Lower leg skin (tissue), 4 donors: Measurements from ENCODE around the gene NLN. TPM values are rescaled to one million over a fixed set of nuclear protein-coding genes. Genes with fewer than 3 reads are reported as not detected.

Source experiments
- DNase-seq, 2 donors: peaks; one replicate each; pipeline ENCODE4 v3.0.0-alpha.2; 2019; ENCODE audit warnings: low spot score in 2 of 2
- H3K4me3 ChIP-seq: fragments of 200-600 bp; sonication (generic); 2 replicates; pipeline ENCODE4 v1.5.1; 2017; ENCODE audit warnings: mild to moderate bottlenecking, low read depth; ENCODE audit not compliant: poor library complexity, severe bottlenecking
- CTCF ChIP-seq, 3 donors: fragments of 450-650 bp; IDR thresholded peaks; one replicate each; pipeline ENCODE4 v1.5.1; 2016; ENCODE audit warnings: antibody characterized with exemption in 3 of 3, mild to moderate bottlenecking in 3 of 3, moderate library complexity in 2 of 3
- POLR2A ChIP-seq, 2 donors: fragments of 450-650 bp; IDR thresholded peaks; one replicate each; pipeline ENCODE4 v1.6.1; 2016 to 2017; ENCODE audit warnings: antibody characterized with exemption in 2 of 2, mild to moderate bottlenecking in 1 of 2, moderate library complexity in 1 of 2
- WGBS, 2 donors: methylation state at CpG; one replicate each; pipeline ENCODE4 v1.1.5; 2018; 5-methylcytosine and 5-hydroxymethylcytosine counted together
- intact Hi-C: fragments of 100-400 bp; cut with DNase I; formaldehyde crosslinking; loops from one replicate; pipeline ENCODE4 v1.15.0; 2023; ENCODE audit warnings: low total_unique reads
- total RNA-seq, 4 donors: library from RNA; depleted of rRNA; stranded (reverse); fragments of >200 nt; gene quantifications; one replicate each; pipeline ENCODE4 v1.1.0, GENCODE V29; 2016

The NLN gene
- total RNA-seq, 4 donors from 2014 or later = 14.0 to 18.8 (median 16.4) TPM

- DNase-seq = no peak
- H3K4me3 ChIP-seq = no peak overlapping the region
- no peak for TF ChIP-seq POLR2A (IDR thresholded peaks at IDR 0.05)
- no peak for TF ChIP-seq CTCF (IDR thresholded peaks at IDR 0.05)
- 80 to 85% methylated on average over 1 of the region's 1 CpG for WGBS, 2 donors
- intact Hi-C loops = no loop called here
These were observed 86.8 kb downstream of the NLN start for GRCh38 chr5:65808818-65809217.

- no peak overlapping the region for H3K4me3 ChIP-seq
- peak; percentile 75 to 89 for DNase-seq
- 30 to 36% methylated on average over 8 of the region's 8 CpGs for WGBS, 2 donors
- intact Hi-C loops = no loop called here
- no peak for TF ChIP-seq POLR2A (IDR thresholded peaks at IDR 0.05)
- no peak for TF ChIP-seq CTCF (IDR thresholded peaks at IDR 0.05)
These were observed 88.0 kb downstream of the NLN start for GRCh38 chr5:65809817-65810531.

- no peak for DNase-seq
- intact Hi-C loops = no loop called here
- TF ChIP-seq CTCF (IDR thresholded peaks at IDR 0.05) (no peak), POLR2A (IDR thresholded peaks at IDR 0.05) (no peak)
- H3K4me3 ChIP-seq = no peak overlapping the region
- 69% methylated on average over 3 of the region's 3 CpGs for WGBS, 2 donors
These were observed 89.0 kb downstream of the NLN start for GRCh38 chr5:65811004-65811403.

- intact Hi-C loops = no loop called here
- no peak for DNase-seq
- WGBS, 2 donors = 43 to 53% methylated on average over 3 of the region's 3 CpGs
- no peak for TF ChIP-seq POLR2A (IDR thresholded peaks at IDR 0.05)
- no peak for TF ChIP-seq CTCF (IDR thresholded peaks at IDR 0.05)
- H3K4me3 ChIP-seq = no peak overlapping the region
These were observed 89.9 kb downstream of the NLN start for GRCh38 chr5:65811885-65812284.

GRCh38 chr5:65812648-65813047 lies 90.6 kb downstream of the NLN start:
- 47 to 61% methylated on average over 2 of the region's 2 CpGs for WGBS, 2 donors
- H3K4me3 ChIP-seq = no peak overlapping the region
- no peak for DNase-seq
- intact Hi-C loops = no loop called here
- TF ChIP-seq CTCF (IDR thresholded peaks at IDR 0.05) (no peak), POLR2A (IDR thresholded peaks at IDR 0.05) (no peak)

GRCh38 chr5:65813174-65813573 lies 91.2 kb downstream of the NLN start:
- no peak for DNase-seq
- no peak for TF ChIP-seq CTCF (IDR thresholded peaks at IDR 0.05)
- TF ChIP-seq POLR2A (IDR thresholded peaks at IDR 0.05) = no peak
- H3K4me3 ChIP-seq = no peak overlapping the region
- intact Hi-C loops = no loop called here
